ENCODE data around the gene MEX3A. TPM values are rescaled to one million over a fixed set of nuclear protein-coding genes. Genes with fewer than 3 reads are reported as not detected.

The MEX3A gene
- total RNA-seq, 2 experiments from 2014 or later, result 5.3 TPM

DNA sequence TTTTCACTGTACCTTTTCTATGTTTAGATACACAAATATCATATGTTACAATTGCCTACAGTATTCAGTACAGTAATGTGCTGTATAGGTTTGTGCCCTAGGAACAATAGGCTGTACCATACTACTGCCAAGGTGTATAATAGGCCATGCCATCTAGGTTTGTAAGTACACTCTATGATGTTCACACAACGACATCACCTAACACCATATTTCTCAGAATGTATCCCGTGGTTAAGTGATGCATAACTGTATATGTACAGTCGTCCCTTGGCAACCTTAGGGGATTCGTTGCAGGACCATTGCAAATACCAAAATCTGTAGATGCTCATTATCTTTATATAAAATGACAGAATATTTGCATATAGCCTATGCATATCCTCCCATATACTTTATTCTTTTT is 55.7 kb downstream of the MEX3A start:
- Histone ChIP-seq H3K9me3 (ENCODE audit: low read length) (no peaks in the 10 kb centered on the region), H3K4me3 (ENCODE audit: low read depth, low read length, poor library complexity, severe bottlenecking) (no peak overlapping the region), H3K36me3 (ENCODE audit: insufficient read depth, low read length) (no peaks in the 10 kb centered on the region), H3K27ac (ENCODE audit: low read depth, low read length, poor library complexity, severe bottlenecking) (no peak overlapping the region), H3K79me2 (ENCODE audit: insufficient read depth, low read depth, low read length) (no peaks in the 10 kb centered on the region), H3K4me2 (ENCODE audit: low read length) (no peak overlapping the region), H2AFZ (ENCODE audit: low read length) (no peak overlapping the region), H3K9me2 (ENCODE audit: insufficient read depth, low read length) (no peaks in the 10 kb centered on the region), H4K20me1 (ENCODE audit: insufficient read depth, low read length) (no peaks in the 10 kb centered on the region), H3K4me1 (ENCODE audit: insufficient read depth, low read length, poor library complexity, severe bottlenecking) (no peaks in the 10 kb centered on the region)
- no peak for DNase-seq (ENCODE audit: low spot score)
- CTCF ChIA-PET (ENCODE audit: unreplicated experiment), result no interaction called here
- POLR2A ChIA-PET, result no interaction called here
- BruUV-seq (replicated peaks), result no TSS peak
- no peak for TF ChIP-seq EZH2phosphoT487 (IDR thresholded peaks at IDR 0.05; ENCODE audit: borderline replicate concordance, low read depth, low read length)
- TF ChIP-seq, protein P1, sequence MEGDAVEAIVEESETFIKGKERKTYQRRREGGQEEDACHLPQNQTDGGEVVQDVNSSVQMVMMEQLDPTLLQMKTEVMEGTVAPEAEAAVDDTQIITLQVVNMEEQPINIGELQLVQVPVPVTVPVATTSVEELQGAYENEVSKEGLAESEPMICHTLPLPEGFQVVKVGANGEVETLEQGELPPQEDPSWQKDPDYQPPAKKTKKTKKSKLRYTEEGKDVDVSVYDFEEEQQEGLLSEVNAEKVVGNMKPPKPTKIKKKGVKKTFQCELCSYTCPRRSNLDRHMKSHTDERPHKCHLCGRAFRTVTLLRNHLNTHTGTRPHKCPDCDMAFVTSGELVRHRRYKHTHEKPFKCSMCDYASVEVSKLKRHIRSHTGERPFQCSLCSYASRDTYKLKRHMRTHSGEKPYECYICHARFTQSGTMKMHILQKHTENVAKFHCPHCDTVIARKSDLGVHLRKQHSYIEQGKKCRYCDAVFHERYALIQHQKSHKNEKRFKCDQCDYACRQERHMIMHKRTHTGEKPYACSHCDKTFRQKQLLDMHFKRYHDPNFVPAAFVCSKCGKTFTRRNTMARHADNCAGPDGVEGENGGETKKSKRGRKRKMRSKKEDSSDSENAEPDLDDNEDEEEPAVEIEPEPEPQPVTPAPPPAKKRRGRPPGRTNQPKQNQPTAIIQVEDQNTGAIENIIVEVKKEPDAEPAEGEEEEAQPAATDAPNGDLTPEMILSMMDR (conservative IDR thresholded peaks at IDR 0.05; ENCODE audit: low read length), result no peak
- intact Hi-C loops (cut with micrococcal nuclease; ENCODE audit: unreplicated experiment), result no loop called here

DNA sequence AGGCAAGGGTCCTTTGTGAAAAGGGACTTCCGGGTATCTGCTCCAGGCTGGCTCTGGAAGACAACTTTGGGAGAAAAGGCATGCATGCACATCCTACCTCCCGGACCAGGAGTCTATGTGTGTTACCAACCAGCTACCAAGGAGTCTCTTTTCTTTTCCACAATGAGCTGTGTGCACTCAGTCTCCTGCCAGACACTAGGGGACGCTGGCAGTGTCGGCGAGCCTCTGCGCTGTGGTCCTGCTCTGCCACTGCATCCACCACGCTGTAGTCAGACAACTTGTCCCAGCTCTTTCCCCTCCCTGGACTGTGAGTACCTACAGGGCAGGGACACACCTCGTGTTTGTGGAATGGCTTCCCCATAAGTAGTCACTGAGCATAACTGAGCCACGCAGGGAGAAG is 56.4 kb downstream of the MEX3A start:
- intact Hi-C loops (cut with micrococcal nuclease; ENCODE audit: unreplicated experiment), result no loop called here
- peak overlapping the region; percentile 3; the same call in 1 of the 2 replicates for H3K4me2 ChIP-seq (ENCODE audit: low read length)
- no peaks in the 10 kb centered on the region for H3K36me3 ChIP-seq (ENCODE audit: insufficient read depth, low read length)
- H3K27ac ChIP-seq (ENCODE audit: low read depth, low read length, poor library complexity, severe bottlenecking), result no peak overlapping the region
- H3K4me1 ChIP-seq (ENCODE audit: insufficient read depth, low read length, poor library complexity, severe bottlenecking), result peaks cover 4% of the 10 kb centered on the region
- H3K9me3 ChIP-seq (ENCODE audit: low read length), result no peaks in the 10 kb centered on the region
- ChIA-PET POLR2A (interaction anchor here (0.7 kb wide), 1 partner anchor 471 kb away, joined by 3 read pairs; no protein-coding TSS in a partner anchor), CTCF (ENCODE audit: unreplicated experiment) (interaction anchor here (0.5 kb wide), 1 partner anchor 28 kb away, joined by 7 read pairs; the partner anchor contains the start of gene UBQLN4)
- no peak overlapping the region for H3K4me3 ChIP-seq (ENCODE audit: low read depth, low read length, poor library complexity, severe bottlenecking)
- H4K20me1 ChIP-seq (ENCODE audit: insufficient read depth, low read length), result no peaks in the 10 kb centered on the region
- no peak overlapping the region for H2AFZ ChIP-seq (ENCODE audit: low read length)
- BruUV-seq (replicated peaks), result no TSS peak
- DNase-seq (ENCODE audit: low spot score), result peak; percentile 58
- H3K79me2 ChIP-seq (ENCODE audit: insufficient read depth, low read depth, low read length), result no peaks in the 10 kb centered on the region
- no peak for TF ChIP-seq EZH2phosphoT487 (IDR thresholded peaks at IDR 0.05; ENCODE audit: borderline replicate concordance, low read depth, low read length)
- TF ChIP-seq, protein P1 (conservative IDR thresholded peaks at IDR 0.05; ENCODE audit: low read length), result peak; percentile 72
- no peaks in the 10 kb centered on the region for H3K9me2 ChIP-seq (ENCODE audit: insufficient read depth, low read length)

DNA sequence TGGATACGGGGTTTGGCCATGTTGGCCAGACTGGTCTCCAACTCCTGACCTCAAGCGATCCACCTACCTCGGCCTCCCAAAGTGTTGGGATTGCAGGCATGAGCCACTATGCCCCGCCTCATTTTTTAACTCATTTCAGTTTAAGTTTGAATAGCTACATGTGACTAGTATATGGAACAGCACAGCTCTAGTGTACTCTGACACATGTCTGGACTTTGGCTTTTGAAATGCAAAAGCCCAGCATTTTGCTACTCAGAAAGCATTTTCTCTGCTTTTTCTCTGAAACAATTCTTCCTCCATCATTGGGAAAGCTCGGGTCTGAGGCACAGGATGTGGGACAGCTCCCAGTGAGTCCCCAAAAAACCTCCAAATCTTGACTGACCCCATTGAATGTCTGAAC is 57.5 kb downstream of the MEX3A start:
- H2AFZ ChIP-seq (ENCODE audit: low read length), result no peak overlapping the region
- H3K9me2 ChIP-seq (ENCODE audit: insufficient read depth, low read length), result no peaks in the 10 kb centered on the region
- intact Hi-C loops (cut with micrococcal nuclease; ENCODE audit: unreplicated experiment), result no loop called here
- H4K20me1 ChIP-seq (ENCODE audit: insufficient read depth, low read length), result no peaks in the 10 kb centered on the region
- ChIA-PET CTCF (ENCODE audit: unreplicated experiment) (no interaction called here), POLR2A (no interaction called here)
- H3K4me1 ChIP-seq (ENCODE audit: insufficient read depth, low read length, poor library complexity, severe bottlenecking), result peaks cover 9% of the 10 kb centered on the region
- BruUV-seq (replicated peaks), result no TSS peak
- no peak overlapping the region for H3K4me2 ChIP-seq (ENCODE audit: low read length)
- DNase-seq (ENCODE audit: low spot score), result no peak
- no peak overlapping the region for H3K27ac ChIP-seq (ENCODE audit: low read depth, low read length, poor library complexity, severe bottlenecking)
- TF ChIP-seq, protein P1 (conservative IDR thresholded peaks at IDR 0.05; ENCODE audit: low read length), result no peak
- TF ChIP-seq EZH2phosphoT487 (IDR thresholded peaks at IDR 0.05; ENCODE audit: borderline replicate concordance, low read depth, low read length), result no peak
- H3K79me2 ChIP-seq (ENCODE audit: insufficient read depth, low read depth, low read length), result peaks cover 6% of the 10 kb centered on the region; the same call in 1 of the 2 replicates
- no peak overlapping the region for H3K4me3 ChIP-seq (ENCODE audit: low read depth, low read length, poor library complexity, severe bottlenecking)
- no peaks in the 10 kb centered on the region for H3K9me3 ChIP-seq (ENCODE audit: low read length)
- H3K36me3 ChIP-seq (ENCODE audit: insufficient read depth, low read length), result no peaks in the 10 kb centered on the region

Other genes starting within 250 kb of the MEX3A start
- 44.9 and 46.0 TPM in 2 replicates for gene GON4L, start 225.3 kb downstream of the MEX3A start, total RNA-seq (2014; rRNA removed; shearing (Covaris generic))
- 78.0 and 80.0 TPM in 2 replicates for gene GON4L, start 225.3 kb downstream of the MEX3A start, total RNA-seq (2022)
- gene SYT11, start 222.9 kb downstream of the MEX3A start, total RNA-seq (2014; rRNA removed; shearing (Covaris generic)), result 41.6 and 41.8 TPM in 2 replicates
- gene SYT11, start 222.9 kb downstream of the MEX3A start, total RNA-seq (2022), result 56.8 and 60.8 TPM in 2 replicates
- gene RIT1, start 171.1 kb downstream of the MEX3A start, total RNA-seq (2014; rRNA removed; shearing (Covaris generic)), result 15.9 and 17.2 TPM in 2 replicates
- 20.8 and 21.0 TPM in 2 replicates for gene RIT1, start 171.1 kb downstream of the MEX3A start, total RNA-seq (2022)
- gene KHDC4, start 148.1 kb downstream of the MEX3A start, total RNA-seq (2014; rRNA removed; shearing (Covaris generic)), result 84.6 and 88.9 TPM in 2 replicates
- gene KHDC4, start 148.1 kb downstream of the MEX3A start, total RNA-seq (2022), result 121 and 127 TPM in 2 replicates
- gene RXFP4, start 140.8 kb downstream of the MEX3A start, total RNA-seq (2014; rRNA removed; shearing (Covaris generic)), result 3.0 TPM in 1 of 2 replicates, not detected in the other
- gene RXFP4, start 140.8 kb downstream of the MEX3A start, total RNA-seq (2022), result 0.34 TPM in 1 of 2 replicates, not detected in the other
- 78.8 and 106 TPM in 2 replicates for gene ARHGEF2, start 103.9 kb downstream of the MEX3A start, total RNA-seq (2014; rRNA removed; shearing (Covaris generic))
- 133 and 139 TPM in 2 replicates for gene ARHGEF2, start 103.9 kb downstream of the MEX3A start, total RNA-seq (2022)
- 109 and 147 TPM in 2 replicates for gene SSR2, start 61.5 kb downstream of the MEX3A start, total RNA-seq (2014; rRNA removed; shearing (Covaris generic))
- gene SSR2, start 61.5 kb downstream of the MEX3A start, total RNA-seq (2022), result 153 and 157 TPM in 2 replicates
- gene UBQLN4, start 28.7 kb downstream of the MEX3A start, total RNA-seq (2014; rRNA removed; shearing (Covaris generic)), result 20.8 and 33.2 TPM in 2 replicates
- gene UBQLN4, start 28.7 kb downstream of the MEX3A start, total RNA-seq (2022), result 37.1 and 40.3 TPM in 2 replicates
- 71.3 and 103 TPM in 2 replicates for gene LAMTOR2, start 27.7 kb downstream of the MEX3A start, total RNA-seq (2014; rRNA removed; shearing (Covaris generic))
- 52.1 and 55.2 TPM in 2 replicates for gene LAMTOR2, start 27.7 kb downstream of the MEX3A start, total RNA-seq (2022)
- not detected in 2 replicates for gene RAB25, start 21.3 kb downstream of the MEX3A start, total RNA-seq (2014; rRNA removed; shearing (Covaris generic))
- gene RAB25, start 21.3 kb downstream of the MEX3A start, total RNA-seq (2022), result 0.48 TPM in 1 of 2 replicates, not detected in the other
- gene LMNA, start 32.2 kb upstream of the MEX3A start, total RNA-seq (2014; rRNA removed; shearing (Covaris generic)), result 12.9 and 14.3 TPM in 2 replicates
- 5.0 and 6.5 TPM in 2 replicates for gene LMNA, start 32.2 kb upstream of the MEX3A start, total RNA-seq (2022)
- gene SEMA4A, start 71.1 kb upstream of the MEX3A start, total RNA-seq (2014; rRNA removed; shearing (Covaris generic)), result 77.8 and 81.2 TPM in 2 replicates
- 196 and 205 TPM in 2 replicates for gene SEMA4A, start 71.1 kb upstream of the MEX3A start, total RNA-seq (2022)
- 8.5 and 11.0 TPM in 2 replicates for gene SLC25A44, start 111.6 kb upstream of the MEX3A start, total RNA-seq (2014; rRNA removed; shearing (Covaris generic))
- gene SLC25A44, start 111.6 kb upstream of the MEX3A start, total RNA-seq (2022), result 22.5 and 26.1 TPM in 2 replicates
- gene PMF1, start 130.5 kb upstream of the MEX3A start, total RNA-seq (2014; rRNA removed; shearing (Covaris generic)), result 82.5 and 88.3 TPM in 2 replicates
- 67.5 and 75.5 TPM in 2 replicates for gene PMF1, start 130.5 kb upstream of the MEX3A start, total RNA-seq (2022)
- 4.2 and 6.0 TPM in 2 replicates for gene BGLAP, start 159.7 kb upstream of the MEX3A start, total RNA-seq (2014; rRNA removed; shearing (Covaris generic))
- 3.7 and 4.7 TPM in 2 replicates for gene BGLAP, start 159.7 kb upstream of the MEX3A start, total RNA-seq (2022)
- gene PAQR6, start 165.6 kb upstream of the MEX3A start, total RNA-seq (2014; rRNA removed; shearing (Covaris generic)), result 4.2 and 5.0 TPM in 2 replicates
- 15.7 and 16.4 TPM in 2 replicates for gene PAQR6, start 165.6 kb upstream of the MEX3A start, total RNA-seq (2022)
- gene SMG5, start 200.4 kb upstream of the MEX3A start, total RNA-seq (2014; rRNA removed; shearing (Covaris generic)), result 87.0 and 87.9 TPM in 2 replicates
- 88.9 and 99.0 TPM in 2 replicates for gene SMG5, start 200.4 kb upstream of the MEX3A start, total RNA-seq (2022)
- gene TMEM79, start 201.9 kb upstream of the MEX3A start, total RNA-seq (2014; rRNA removed; shearing (Covaris generic)), result 5.0 and 6.2 TPM in 2 replicates
- gene TMEM79, start 201.9 kb upstream of the MEX3A start, total RNA-seq (2022), result 6.8 and 7.4 TPM in 2 replicates
- gene GLMP, start 213.2 kb upstream of the MEX3A start, total RNA-seq (2014; rRNA removed; shearing (Covaris generic)), result 0.60 TPM in 1 of 2 replicates, not detected in the other
- gene GLMP, start 213.2 kb upstream of the MEX3A start, total RNA-seq (2022), result 4.9 and 8.0 TPM in 2 replicates
- gene VHLL, start 216.8 kb upstream of the MEX3A start, total RNA-seq (2014; rRNA removed; shearing (Covaris generic)), result 0.63 and 1.2 TPM in 2 replicates
- 0.59 TPM in 1 of 2 replicates, not detected in the other for gene VHLL, start 216.8 kb upstream of the MEX3A start, total RNA-seq (2022)

All from OCI-LY7 (cell line).